CD4-positive, alpha-beta T cell treated with Interleukin-10 for 1 hour (primary cell): ENCODE data around the gene KIF26B.

Experiments used
- DNase-seq: peaks from one replicate; pipeline ENCODE4 v3.0.0-alpha.2; 2020

The KIF26B gene

DNA sequence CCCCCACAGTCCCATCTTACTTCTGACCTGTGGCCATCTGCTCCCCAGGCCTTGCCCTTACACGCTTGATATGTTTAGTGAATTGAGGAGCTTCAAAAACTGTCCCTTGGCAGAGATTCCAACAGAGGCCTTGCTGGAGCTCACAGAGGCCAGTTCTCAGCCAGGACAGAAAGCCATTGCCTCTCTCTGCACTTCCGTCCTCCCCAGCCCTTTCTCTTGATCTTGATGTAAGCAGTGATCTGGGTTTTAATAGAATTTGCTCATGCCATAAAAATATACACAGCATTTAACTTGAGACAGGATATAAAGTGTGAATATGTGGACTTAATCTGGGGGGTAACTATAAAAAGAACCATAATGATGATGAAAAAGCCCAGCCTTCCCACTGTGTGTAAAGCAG lies 453.5 kb downstream of the KIF26B start:
- DNase-seq = no peak

DNA sequence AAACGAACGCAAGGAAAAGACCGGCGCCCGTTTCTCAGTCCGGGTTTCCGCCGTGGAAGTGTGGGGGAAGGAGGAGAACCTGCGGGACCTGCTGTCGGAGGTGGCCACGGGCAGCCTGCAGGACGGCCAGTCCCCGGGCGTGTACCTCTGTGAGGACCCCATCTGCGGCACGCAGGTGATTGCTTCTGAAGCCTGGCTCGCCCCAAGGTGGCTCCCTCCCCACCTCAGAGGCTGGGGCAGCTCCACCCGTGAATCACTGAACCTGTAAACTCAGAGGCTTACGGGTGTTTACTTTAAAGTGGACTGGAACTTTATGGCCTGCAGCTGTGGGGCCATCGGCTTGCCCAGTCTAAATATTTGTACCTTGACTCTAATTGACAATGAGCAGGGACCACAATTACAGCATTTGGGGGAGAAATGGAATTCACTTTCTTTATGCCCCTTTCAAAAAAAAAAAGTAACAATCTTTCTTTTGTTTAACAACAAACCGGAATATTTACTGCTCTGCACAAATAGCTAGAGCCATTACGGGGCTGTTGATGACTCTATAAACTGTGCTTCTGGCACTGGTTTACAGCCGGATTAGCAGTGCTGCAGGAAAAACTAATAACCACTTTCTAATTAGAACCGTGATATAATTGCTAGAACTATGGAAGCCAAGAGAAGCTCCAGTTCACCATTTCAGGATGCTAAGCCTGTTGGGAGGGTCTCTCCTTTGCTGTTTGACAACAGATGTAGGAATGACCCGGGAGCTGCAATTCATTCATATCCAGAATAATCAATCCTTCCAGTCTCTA lies 454.8 kb downstream of the KIF26B start:
- DNase-seq = no peak

DNA sequence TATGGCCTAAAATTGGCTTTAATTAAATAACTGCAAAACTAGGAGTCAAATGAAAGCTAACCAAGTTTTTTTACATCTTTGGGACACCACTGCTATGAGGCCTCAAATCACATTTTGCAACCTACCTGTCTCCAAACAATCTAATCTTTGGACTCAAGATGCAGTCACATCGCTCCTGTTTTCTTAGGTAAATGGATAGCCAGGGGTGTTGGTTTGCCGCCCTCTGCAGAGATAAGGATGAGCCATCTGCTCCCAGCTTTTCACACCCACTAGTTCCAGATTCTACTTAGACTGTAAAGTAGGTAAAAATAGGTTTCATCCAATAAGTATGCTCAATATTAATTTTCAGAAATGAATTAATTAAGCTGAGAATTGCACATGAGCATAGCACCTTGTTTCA lies 456.5 kb downstream of the KIF26B start:
- DNase-seq = no peak

DNA sequence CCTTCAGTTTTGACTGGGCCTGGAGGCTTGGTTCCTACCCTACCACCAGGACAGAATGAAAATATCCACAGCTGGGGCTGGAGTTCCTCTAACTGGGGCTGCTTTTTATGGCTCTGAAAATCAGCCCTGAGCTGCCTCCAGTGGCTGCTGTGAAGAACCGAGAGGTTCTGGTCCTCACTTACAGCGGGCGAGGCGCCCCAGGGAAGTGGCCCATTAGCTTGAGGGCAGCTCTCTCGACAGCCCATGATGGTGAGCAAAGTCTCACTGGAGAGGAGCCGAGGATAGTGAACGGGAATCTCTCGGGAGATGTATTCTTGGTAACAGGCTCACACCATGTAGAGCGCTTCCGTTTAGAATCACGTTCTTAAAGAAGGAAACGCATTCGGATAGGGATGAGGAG lies 459.7 kb downstream of the KIF26B start:
- no peak for DNase-seq

DNA sequence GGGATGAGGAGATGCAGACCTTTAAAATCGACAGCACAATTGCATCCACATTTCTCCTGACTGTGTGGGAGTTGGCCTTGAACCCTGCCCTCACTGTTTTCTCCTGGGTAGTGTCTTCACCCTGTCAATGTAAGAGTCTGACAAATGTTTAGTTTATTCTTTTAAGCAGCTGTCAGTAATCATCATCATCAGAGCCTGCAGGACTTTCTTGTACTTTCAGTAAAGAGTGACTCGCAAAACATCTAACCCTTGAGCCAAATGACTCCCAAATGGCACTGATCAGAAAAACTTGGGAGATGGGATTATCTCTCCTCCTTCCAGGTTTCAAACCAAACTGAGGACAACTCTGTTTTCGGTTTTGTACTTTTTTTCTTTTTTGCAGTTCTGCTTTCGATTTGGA lies 460.2 kb downstream of the KIF26B start:
- DNase-seq = no peak

DNA sequence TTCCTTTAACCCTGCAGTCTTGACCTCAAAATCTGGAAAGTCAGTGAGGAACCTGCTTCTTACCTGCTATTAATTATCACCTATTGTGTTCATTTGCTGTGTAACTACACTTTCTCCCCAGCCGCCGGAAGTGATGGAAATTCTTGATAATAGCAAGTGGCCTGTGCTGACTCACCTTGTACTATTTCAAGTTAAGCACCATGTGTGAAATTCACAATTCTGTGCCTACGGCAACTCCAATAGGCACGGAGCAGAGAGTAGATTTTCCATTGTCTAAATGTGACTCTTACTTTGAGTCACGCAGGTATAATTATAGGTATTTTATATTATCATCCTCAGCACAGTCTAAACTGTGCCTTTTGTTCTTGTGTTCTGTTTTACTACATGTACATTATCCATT lies 466.8 kb downstream of the KIF26B start:
- DNase-seq = no peak

DNA sequence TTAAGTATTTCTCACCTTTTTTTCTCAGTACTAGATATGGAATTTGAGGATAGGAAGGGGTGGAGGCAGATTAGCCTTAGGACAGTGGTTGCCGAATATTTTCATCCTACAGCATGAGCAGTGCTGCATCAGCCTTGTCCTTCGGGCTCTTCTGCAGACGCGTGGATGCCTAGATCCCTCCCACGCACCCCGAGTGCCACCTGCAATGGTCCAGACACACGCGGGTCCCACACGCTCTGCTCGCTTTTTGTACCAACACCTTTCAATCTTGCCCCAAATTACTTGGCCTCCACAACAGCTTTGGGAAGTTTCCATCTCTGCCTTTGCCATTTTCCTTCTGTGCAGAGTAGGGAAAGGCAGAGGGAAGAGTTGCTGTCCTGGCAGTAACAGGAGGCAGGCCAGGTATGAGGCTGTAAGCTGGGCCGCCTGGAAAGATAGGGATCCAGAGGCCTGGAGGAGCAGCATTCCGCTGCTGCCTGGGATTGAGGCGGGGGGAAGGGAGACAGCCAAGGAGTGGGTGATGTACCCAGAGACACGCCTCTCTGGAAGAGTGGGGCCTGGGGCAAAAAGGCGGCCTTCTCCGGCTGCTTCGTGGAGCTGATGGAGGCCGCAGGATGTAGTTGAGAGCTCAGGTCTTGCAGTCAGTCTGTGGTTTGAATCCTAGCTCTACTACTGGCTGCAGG lies 467.7 kb downstream of the KIF26B start:
- DNase-seq = no peak

DNA sequence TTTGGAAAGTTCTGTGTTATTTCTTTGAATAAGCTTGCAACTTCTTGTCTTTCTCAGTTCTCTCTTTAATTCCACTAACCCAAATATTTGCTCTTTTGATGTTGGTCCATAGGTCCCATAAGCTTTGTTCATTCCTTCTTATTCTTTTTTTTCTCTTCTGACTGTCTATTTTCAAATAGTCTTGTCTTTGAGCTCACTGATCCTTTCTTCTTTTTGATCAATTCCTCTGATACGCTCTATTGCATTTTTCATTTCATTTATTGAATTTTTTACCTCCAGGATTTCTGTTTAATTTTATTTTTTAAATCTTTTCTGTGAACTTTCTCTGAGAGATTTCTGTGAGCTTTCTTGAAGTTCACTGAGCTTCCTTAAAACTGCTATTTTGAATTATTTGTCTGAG lies 486.6 kb downstream of the KIF26B start:
- DNase-seq = no peak

DNA sequence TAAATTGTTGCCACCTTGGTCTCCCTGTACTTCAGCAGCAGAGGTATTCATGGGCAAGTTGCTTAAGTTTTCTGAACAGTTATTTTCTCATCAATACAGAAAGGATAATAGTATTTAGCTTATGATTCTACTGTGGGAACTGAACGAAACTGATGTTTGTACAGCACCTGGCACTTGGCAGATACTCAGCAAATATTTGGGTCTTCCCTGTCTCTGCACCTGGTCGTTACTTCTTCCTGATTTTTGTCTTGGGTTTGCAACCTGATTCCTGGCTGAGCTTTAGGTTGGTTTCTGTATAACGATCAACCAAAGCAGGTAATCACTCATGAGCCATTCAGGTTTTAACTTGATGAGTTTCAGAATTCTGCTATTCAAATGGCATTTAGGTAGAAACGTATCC lies 490.6 kb downstream of the KIF26B start:
- DNase-seq = no peak

DNA sequence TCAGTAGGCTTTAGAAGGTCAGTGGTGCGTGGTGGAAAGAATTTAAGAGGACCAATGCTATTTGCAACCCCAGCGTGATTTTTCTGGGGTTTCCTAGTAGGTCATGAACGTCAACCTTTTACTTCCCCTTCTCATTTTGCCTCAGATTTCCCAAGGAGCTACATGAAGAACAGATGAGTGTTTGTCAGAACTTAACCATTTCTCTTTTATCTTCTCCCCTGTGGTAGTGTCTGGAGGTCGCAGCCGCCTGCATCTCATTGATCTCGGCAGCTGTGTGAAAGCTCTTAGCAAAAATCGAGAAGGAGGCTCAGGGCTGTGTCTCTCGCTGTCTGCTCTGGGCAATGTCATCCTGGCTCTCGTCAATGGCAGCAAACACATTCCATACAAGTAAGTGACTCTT lies 491.1 kb downstream of the KIF26B start:
- DNase-seq = no peak

DNA sequence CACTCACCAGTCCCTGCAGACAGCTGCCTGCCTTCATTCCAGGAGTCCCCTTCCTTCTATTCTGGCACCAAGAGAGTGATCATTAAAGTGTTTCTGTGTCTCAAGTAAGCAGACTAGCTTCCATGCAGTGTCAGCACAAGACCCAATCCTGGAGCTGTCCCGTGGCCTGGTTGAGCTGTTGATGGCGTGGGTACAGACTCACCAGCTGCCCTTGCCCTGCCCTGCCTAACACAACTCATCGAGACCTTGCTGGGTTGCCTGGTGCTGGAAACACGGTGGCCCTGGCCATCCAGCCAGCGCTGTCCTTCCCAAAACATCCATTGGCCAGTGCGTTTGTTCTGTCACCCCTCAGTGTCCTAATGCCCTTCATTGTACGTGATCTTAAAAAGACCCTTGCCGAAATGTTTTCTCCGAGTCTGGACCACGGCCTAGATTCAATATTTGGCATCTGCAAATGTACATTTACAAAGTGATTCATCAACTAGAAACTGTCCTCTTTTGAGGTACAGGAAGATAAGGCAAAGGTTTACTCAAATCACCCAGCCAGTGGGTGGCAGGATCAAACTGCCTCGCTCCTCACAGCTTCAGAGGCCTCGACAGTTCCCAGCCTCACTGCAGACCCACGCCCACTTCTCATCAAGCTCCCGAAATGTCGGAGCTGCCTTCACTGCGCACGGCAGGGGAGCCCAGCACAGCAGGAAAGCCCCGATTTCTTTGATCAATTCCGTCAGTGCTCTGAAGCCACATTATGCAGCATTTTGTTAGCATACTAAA lies 494.2 kb downstream of the KIF26B start:
- no peak for DNase-seq

DNA sequence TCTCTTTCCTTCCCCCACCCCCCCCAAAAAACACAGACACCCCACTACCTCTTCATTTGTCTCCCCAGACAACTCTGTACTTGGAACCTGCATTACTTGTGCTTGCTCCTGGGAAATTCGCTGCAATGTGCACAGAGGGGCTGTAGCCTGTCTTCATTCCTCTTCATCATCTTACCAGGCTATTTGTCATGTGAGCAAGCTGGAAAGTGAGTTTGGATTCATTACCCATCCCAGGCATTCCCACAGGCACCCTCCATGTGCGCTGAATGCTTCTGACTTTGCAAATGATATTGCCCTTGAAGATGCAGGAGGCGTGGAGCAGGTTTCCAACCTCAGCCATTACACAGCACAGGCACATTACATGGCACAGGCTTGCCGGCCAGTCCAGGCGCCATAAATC lies 494.9 kb downstream of the KIF26B start:
- no peak for DNase-seq

DNA sequence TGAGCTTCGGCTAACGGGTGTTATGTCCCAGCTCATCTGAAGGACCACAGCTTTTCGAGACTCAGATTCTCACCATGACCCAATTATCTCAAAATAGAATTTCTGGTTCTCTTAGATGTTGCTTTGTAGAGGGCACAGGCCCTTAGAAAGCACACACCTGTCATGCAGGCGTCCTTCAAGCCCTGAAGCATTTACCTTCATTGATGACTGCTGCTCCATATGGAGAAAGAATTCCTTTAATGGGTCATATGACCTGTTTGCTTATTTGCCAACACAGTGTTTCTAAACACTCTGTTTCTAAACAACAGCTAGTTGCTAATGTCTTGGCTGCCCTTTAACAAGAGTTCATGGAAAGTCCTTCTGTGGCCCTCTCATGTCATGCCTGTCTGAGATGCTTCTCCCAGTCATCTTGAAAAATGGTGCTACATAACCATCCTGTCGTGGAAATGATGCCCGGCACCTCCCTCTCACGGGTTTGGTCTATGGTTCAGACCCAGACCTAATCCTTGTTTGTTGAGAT lies 495.7 kb downstream of the KIF26B start:
- DNase-seq = no peak

DNA sequence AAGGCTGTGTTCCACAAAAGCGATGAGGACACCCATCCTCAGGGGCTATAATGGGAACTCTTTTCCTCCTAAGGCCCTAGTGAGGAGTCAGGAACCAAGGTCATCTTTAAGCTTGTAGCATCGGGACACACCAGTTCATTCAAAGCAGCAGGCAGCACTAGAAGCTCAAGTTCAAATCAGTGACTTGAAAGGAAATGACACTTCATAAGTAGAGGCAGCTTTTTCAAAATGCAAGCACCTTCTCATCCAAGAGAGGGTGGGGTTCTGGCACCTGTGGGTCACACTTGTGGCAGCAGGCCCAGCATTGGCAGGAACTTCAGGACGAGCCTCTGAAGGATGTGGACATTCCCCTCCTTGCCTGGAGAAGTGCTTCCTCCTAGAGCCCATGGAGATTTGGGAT lies 496.3 kb downstream of the KIF26B start:
- no peak for DNase-seq

DNA sequence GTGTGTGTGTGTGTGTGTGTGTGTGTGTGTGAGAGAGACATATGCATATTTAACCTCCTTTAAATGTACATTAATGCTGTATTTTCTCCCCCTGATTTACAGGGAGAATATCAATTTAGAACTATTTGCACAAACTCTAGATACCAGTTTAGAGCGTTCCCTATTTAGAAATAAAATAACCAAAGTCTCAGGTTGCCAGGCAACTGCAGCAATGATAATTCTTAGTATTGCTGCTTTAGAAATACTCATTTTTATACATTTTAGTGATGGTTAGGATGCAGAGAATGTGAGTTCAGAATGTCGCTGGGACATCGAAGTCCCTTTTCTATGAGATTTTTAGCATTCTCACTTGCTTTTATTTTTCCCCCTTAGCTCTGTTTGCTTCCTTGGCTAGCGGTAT lies 497.3 kb downstream of the KIF26B start:
- no peak for DNase-seq

DNA sequence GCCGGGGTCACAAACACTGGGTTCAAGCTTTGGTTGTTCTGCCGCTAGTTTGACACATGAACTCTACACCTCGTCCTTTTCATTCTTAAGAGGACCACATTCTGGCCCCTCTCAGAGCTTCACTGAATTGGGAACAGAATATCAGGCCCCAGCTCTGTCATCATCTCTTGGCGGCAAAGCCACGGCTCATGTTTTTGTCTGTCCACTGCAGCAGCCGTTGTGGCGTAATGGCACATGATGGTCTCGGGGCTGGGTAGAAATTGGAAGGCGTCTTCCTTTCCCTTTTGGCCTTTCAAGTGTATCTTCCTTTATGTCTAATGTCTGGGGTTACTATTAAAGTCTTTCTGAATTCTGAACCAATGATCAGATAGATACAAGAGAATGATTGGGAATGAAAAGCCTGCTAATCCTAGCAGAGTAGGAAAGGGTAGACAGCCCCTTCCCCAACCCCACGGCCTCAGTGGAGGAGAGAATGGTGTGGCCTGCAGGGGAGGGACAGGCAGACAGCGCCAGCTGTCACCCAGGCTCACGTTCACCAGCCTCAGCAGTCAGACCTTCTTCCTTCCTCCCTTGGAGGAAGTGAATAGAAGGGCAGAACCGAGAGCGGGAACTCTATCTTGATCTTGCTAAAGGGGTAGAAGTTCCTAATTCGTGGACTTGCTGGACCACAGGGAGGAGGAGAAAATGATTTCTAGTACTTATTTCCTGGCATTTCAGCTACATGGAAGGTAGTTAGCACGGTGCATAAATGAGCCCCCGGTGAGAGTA lies 498.1 kb downstream of the KIF26B start:
- DNase-seq = no peak

DNA sequence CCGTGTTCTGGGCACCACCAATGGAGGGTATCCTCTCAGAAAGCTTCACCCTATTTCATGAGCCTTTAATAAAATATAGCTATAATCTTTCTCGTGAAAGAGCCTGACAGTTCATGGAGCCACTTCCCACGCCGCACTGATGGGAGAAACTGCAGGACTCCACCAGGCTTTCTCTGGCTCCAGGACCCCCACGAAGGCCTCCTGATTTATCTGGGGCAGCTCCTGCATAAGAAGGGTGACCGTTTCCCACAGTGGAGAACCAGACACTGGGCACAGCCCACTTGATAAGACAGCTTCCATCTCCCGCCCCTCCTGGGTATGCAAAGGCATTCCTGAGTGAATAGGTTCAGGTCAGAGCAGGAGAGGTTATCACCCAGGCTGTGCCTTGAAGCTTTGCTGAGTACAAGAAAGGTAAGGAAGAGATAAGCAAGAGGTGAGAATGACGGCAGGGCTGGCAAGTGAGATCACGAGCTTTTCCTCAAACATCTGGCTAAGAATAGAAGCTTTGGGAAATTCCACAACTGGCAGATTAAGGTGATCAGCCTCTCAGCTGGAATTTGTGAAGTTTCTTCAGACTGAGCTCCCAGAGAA lies 499.8 kb downstream of the KIF26B start:
- DNase-seq = no peak

DNA sequence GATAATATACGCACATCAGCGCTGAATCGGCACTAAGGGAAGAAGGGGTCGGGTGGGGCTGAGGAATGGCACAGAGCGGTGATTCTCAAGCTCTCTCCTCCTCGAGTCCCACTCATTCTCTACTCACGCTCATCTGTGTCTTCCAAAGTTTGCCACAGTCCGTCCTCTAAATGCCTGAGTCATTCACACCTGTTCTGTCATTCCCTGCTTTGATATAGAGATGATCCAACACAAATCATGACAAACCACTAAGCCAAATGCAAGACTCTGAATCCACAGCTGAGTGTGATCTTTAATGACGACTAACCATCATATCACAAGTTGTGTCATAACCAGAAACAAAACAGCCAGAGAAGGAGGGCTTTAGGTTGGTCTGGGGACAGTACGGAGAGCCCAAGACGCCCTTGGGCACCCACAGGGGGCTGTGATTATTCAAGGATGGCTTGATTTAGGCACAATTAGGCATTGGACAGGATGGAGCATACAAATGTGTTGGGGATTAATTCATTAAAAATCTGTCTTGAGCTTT lies 501.5 kb downstream of the KIF26B start:
- DNase-seq = no peak

DNA sequence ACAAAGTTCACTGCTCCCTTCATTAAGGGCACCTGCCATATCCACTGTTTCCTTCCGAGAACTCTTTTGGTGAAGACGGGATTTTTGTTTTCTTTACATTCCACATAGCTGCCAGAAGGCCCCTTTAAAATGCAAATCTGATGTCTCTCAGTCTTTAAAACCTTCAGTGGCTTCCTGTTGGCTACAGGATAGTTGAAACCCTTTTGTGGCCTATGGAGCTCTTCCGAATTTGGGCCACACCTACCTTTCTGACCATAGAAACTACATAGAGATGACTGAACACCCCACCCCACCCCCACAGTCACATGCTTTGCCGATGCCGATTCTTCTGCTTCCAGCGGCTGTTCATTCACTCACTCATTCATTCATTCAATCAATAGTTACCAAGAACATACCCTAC lies 502.6 kb downstream of the KIF26B start:
- DNase-seq = no peak

DNA sequence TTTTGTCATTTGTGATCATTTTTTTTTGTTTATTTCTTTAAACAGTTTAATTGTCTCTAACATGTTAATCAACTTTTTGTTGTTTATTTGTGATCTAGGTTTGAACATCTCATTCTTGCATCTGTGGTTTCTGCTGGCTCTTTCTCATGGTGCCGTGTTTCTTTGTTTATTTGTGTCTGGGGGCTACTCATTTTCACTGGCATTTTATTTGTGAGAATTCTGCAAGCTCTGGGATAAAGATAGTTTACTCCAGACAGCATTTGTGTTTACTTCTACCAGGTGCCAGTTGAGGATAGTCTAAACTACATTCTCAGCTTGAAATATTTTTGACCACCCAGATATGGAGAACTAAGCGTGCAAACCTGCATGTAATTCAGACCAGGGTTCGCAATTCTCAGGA lies 508.6 kb downstream of the KIF26B start:
- no peak for DNase-seq

DNA sequence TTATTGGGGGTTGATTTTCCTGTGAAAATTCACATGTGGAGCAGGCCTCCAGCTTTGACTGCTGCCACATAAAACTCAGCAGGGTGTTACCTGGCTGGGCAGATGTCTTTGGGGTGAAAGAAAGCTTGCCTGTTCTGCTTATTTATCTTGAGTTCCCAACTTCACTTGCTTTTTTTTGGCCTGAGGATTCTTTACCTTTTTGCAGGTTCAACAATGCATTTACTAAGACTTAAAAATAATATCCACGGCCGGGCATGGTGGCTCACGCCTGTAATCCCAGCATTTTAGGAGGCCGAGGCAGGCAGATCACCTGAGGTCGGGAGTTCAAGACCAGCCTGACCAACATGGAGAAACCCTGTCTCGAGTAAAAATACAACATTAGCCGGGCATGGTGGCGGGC lies 509.1 kb downstream of the KIF26B start:
- no peak for DNase-seq

DNA sequence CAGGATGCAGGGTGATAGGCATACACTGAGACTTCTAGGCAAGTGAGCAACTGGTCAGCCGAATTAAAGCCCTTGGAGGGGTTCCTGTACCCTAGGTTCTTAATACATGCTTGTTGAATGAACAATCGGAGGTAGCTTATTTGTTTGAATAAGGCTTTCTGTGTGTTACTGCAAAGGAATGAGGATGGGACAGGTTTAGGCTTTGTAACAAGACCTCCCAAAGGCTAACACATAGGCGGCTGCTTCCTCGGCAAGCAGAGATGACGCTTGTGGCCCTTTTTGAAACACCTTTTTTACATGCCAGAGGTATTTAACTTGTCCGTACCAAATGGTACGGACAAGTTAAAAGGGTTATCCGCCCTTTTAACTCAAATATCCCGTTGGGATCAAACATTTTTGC lies 511.6 kb downstream of the KIF26B start:
- no peak for DNase-seq
